ENCODE measurements around the gene CACNA1C. TPM values are rescaled to one million over a fixed set of nuclear protein-coding genes. Genes with fewer than 3 reads are reported as not detected.

Gene CACNA1C
- total and polyA plus RNA-seq, 10 of the 15 experiments (the other 5 are each of a cell fraction or from before 2014, with no cell fraction given) = under 0.01 to 0.15 (median 0.09) TPM; not detected in 5

GRCh38 chr12:2692080-2692479, 639.3 kb downstream of the CACNA1C start (continued):
- TF ChIP-seq BHLHE40 (IDR thresholded peaks at IDR 0.05; ENCODE audit: borderline replicate concordance in 1 of 2, low read depth in 2 of 2, low read length in 1 of 2) (no peak), CHD4 (IDR thresholded peaks at IDR 0.05) (no peak), SMARCA5 (IDR thresholded peaks at IDR 0.05) (no peak), SP1 (IDR thresholded peaks at IDR 0.05; ENCODE audit: low read depth, low read length) (no peak), BACH1 (IDR thresholded peaks at IDR 0.05; ENCODE audit: borderline replicate concordance) (no peak), CTCF (IDR thresholded peaks at IDR 0.05 in 2 of 3, conservative IDR thresholded peaks at IDR 0.05 in 1 of 3; ENCODE audit: control insufficient read depth in 2 of 3, extremely low read depth in 1 of 3, insufficient read depth in 1 of 3, low read depth in 3 of 3, low read length in 3 of 3) (no peak), POLR2AphosphoS2 (IDR thresholded peaks at IDR 0.05; ENCODE audit: low read depth, low read length) (no peak), SMC3 (IDR thresholded peaks at IDR 0.05; ENCODE audit: borderline replicate concordance, low read length) (no peak), EGR1 (IDR thresholded peaks at IDR 0.05; ENCODE audit: borderline replicate concordance in 1 of 2, low read depth in 2 of 2, low read length in 2 of 2) (no peak)

- no TSS peak for BruUV-seq (replicated peaks)
- DNase-seq (ENCODE audit: low read depth, low spot score) = no peak
- SMC1A ChIA-PET (ENCODE audit: uncharacterized antibody, unreplicated experiment) = no interaction called here
- Histone ChIP-seq H3K79me2 (ENCODE audit: control insufficient read depth, insufficient read depth, low read length) (no peaks in the 10 kb centered on the region), H3K4me3 (no peak overlapping the region), H3K4me1 (ENCODE audit: control insufficient read depth, insufficient read depth, low read length) (peaks cover 7% of the 10 kb centered on the region), H3K27ac (ENCODE audit: control insufficient read depth, insufficient read depth) (no peak overlapping the region), H3K9ac (ENCODE audit: control insufficient read depth, insufficient read depth, low read length) (no peak overlapping the region), H4K20me1 (ENCODE audit: control insufficient read depth, insufficient read depth) (no peaks in the 10 kb centered on the region), H2AFZ (ENCODE audit: control insufficient read depth, low read depth, low read length) (no peak overlapping the region), H3K36me3 (ENCODE audit: control insufficient read depth in 2 of 2, insufficient read depth in 2 of 2, low read length in 1 of 2) (no peaks in the 10 kb centered on the region), H3K9me3 (replicated peaks; ENCODE audit: control insufficient read depth, insufficient read depth, low read length) (no peaks in the 10 kb centered on the region; the same call in 2 of the 3 replicates), H3K4me2 (ENCODE audit: control insufficient read depth, insufficient read depth) (no peak overlapping the region), H3K27me3 (replicated peaks in 1 of 2; ENCODE audit: control insufficient read depth in 2 of 2, insufficient read depth in 2 of 2, low read length in 1 of 2) (peaks cover 3 to 5% of the 10 kb centered on the region in 2 experiments; a peak in 3 of 4 replicates)
- no peak for ATAC-seq
- POLR2A ChIA-PET = no interaction called here
- CTCF ChIA-PET = no interaction called here
- FAIRE-seq = no peak
- intact Hi-C loops (cut with micrococcal nuclease; ENCODE audit: unreplicated experiment) = no loop called here
- 44% methylated on average over 10 of the region's 10 CpGs for WGBS (ENCODE audit: insufficient coverage, insufficient replicate concordance, low lambda C conversion rate, missing lambda C conversion rate)
- RAD21 ChIA-PET (ENCODE audit: unreplicated experiment) = no interaction called here
- in situ Hi-C loops (cut with MboI) = no loop called here
- TF ChIP-seq E2F4 (IDR thresholded peaks at IDR 0.05; ENCODE audit: low read depth, low read length) = no peak
- no peak for TF ChIP-seq MYB (IDR thresholded peaks at IDR 0.05; ENCODE audit: borderline replicate concordance, low read depth, low read length)
- no peak for TF ChIP-seq RELB (IDR thresholded peaks at IDR 0.05; ENCODE audit: low read depth)
- no peak for TF ChIP-seq GABPA (IDR thresholded peaks at IDR 0.05; ENCODE audit: low read depth)
- TF ChIP-seq PAX5 (IDR thresholded peaks at IDR 0.05; ENCODE audit: borderline replicate concordance, low read depth, low read length) = no peak
- no peak for TF ChIP-seq E2F8 (IDR thresholded peaks at IDR 0.05; ENCODE audit: low read depth, partially characterized antibody)
- no peak for TF ChIP-seq ESRRA (IDR thresholded peaks at IDR 0.05; ENCODE audit: low read length)
Measured at GRCh38 chr12:2693244-2693860, 640.6 kb downstream of the CACNA1C start.

Measured in GM12878 (cell line).